IPS-18a (cell line): ENCODE data around the gene PHLDB3.
"Not testable (repeated sequence)": the region's sequence is repeated elsewhere in the genome, so short reads cannot be mapped to it uniquely, and the experiment has no call there.

Experiments
- H3K27ac ChIP-seq: one replicate; pipeline ENCODE4 v1.5.1; 2013; ENCODE audit warnings: low read length
- H3K27me3 ChIP-seq: one replicate; pipeline ENCODE4 v1.6.1; 2013; ENCODE audit warnings: mild to moderate bottlenecking, low read length; ENCODE audit not compliant: control insufficient read depth, insufficient read depth
- H3K36me3 ChIP-seq: one replicate; pipeline ENCODE4 v1.6.1; 2013; ENCODE audit warnings: low read depth, low read length; ENCODE audit not compliant: control insufficient read depth
- H3K4me1 ChIP-seq: one replicate; pipeline ENCODE4 v1.6.1; 2013; ENCODE audit warnings: low read depth, low read length; ENCODE audit not compliant: control insufficient read depth
- H3K4me3 ChIP-seq: one replicate; pipeline ENCODE4 v1.5.1; 2013; ENCODE audit warnings: low read length
- H3K9ac ChIP-seq: one replicate; pipeline ENCODE4 v1.6.1; 2013; ENCODE audit warnings: mild to moderate bottlenecking, low read length, moderate library complexity
- H3K9me3 ChIP-seq: one replicate; pipeline ENCODE4 v1.6.1; 2013; ENCODE audit warnings: low read depth, low read length; ENCODE audit not compliant: control insufficient read depth

Gene PHLDB3

GRCh38 chr19:43526884-43527859 lies 22.6 kb upstream of the PHLDB3 start, which contains the start of gene ETHE1:
Gene ETHE1, minus strand, starts transcription at chr19:43527201. Its CDS starts 24 bp downstream, at chr19:43527177.
- H3K4me1 ChIP-seq: peaks cover 4% of the 10 kb centered on the region
- peaks cover 31% of the 10 kb centered on the region for H3K27me3 ChIP-seq
- no peaks in the 10 kb centered on the region for H3K9me3 ChIP-seq
- peak within 1 kb of the TSS; percentile 85 for H3K4me3 ChIP-seq
- no peaks in the 10 kb centered on the region for H3K36me3 ChIP-seq
- H3K27ac ChIP-seq: no peak within 1 kb of the TSS
- peak within 1 kb of the TSS; percentile 50 for H3K9ac ChIP-seq

- Histone ChIP-seq H3K27me3 (peaks cover 31% of the 10 kb centered on the region), H3K36me3 (no peaks in the 10 kb centered on the region), H3K9me3 (no peaks in the 10 kb centered on the region), H3K4me3 (peak overlapping the region; percentile 85), H3K27ac (no peak overlapping the region), H3K9ac (peak overlapping the region; percentile 50), H3K4me1 (peaks cover 4% of the 10 kb centered on the region)
Measured at GRCh38 chr19:43525836-43526771, 21.6 kb upstream of the PHLDB3 start.

- Histone ChIP-seq H3K9me3 (no peaks in the 10 kb centered on the region), H3K36me3 (no peaks in the 10 kb centered on the region), H3K4me1 (peaks cover 4% of the 10 kb centered on the region), H3K27ac (no peak overlapping the region), H3K27me3 (peaks cover 31% of the 10 kb centered on the region), H3K4me3 (peak overlapping the region; percentile 85), H3K9ac (peak overlapping the region; percentile 12)
Measured at GRCh38 chr19:43524922-43525835, 20.6 kb upstream of the PHLDB3 start.

- H3K27ac ChIP-seq, H3K9me3 ChIP-seq, H3K9ac ChIP-seq, H3K4me1 ChIP-seq, H3K36me3 ChIP-seq, H3K4me3 ChIP-seq: not testable (repeated sequence)
- peaks cover 30% of the 10 kb centered on the region for H3K27me3 ChIP-seq
Measured at GRCh38 chr19:43523696-43524095, 19.1 kb upstream of the PHLDB3 start.

GRCh38 chr19:43522929-43523328 lies 18.4 kb upstream of the PHLDB3 start:
- H3K4me1 ChIP-seq: peaks cover 6% of the 10 kb centered on the region

GRCh38 chr19:43519436-43520088 lies 15.0 kb upstream of the PHLDB3 start:
- H3K36me3 ChIP-seq: no peaks in the 10 kb centered on the region
- H3K27ac ChIP-seq: no peak overlapping the region
- H3K4me1 ChIP-seq: peaks cover 3% of the 10 kb centered on the region
- H3K9me3 ChIP-seq: no peaks in the 10 kb centered on the region
- H3K4me3 ChIP-seq: no peak overlapping the region
- H3K9ac ChIP-seq: no peak overlapping the region
- H3K27me3 ChIP-seq: no peaks in the 10 kb centered on the region

More at GRCh38 chr19:43522929-43523328, 18.4 kb upstream of the PHLDB3 start:
- no peak overlapping the region for H3K4me3 ChIP-seq
- no peak overlapping the region for H3K9ac ChIP-seq
- H3K27ac ChIP-seq: no peak overlapping the region
- no peaks in the 10 kb centered on the region for H3K9me3 ChIP-seq
- peaks cover 23% of the 10 kb centered on the region for H3K27me3 ChIP-seq
- H3K36me3 ChIP-seq: no peaks in the 10 kb centered on the region

- Histone ChIP-seq H3K4me3 (no peak overlapping the region), H3K27ac (no peak overlapping the region), H3K36me3 (no peaks in the 10 kb centered on the region), H3K27me3 (no peaks in the 10 kb centered on the region), H3K4me1 (peaks cover 3% of the 10 kb centered on the region), H3K9ac (no peak overlapping the region), H3K9me3 (no peaks in the 10 kb centered on the region)
Measured at GRCh38 chr19:43518051-43518450, 13.5 kb upstream of the PHLDB3 start.

- not testable (repeated sequence) for H3K9ac ChIP-seq
Measured at GRCh38 chr19:43512399-43512798, 7.9 kb upstream of the PHLDB3 start.

GRCh38 chr19:43511324-43511723 lies 6.8 kb upstream of the PHLDB3 start:
- no peaks in the 10 kb centered on the region for H3K4me1 ChIP-seq
- H3K4me3 ChIP-seq: no peak overlapping the region
- no peak overlapping the region for H3K27ac ChIP-seq
- H3K36me3 ChIP-seq: peaks cover 4% of the 10 kb centered on the region
- H3K9ac ChIP-seq: no peak overlapping the region
- no peaks in the 10 kb centered on the region for H3K9me3 ChIP-seq
- no peaks in the 10 kb centered on the region for H3K27me3 ChIP-seq

More at GRCh38 chr19:43512399-43512798, 7.9 kb upstream of the PHLDB3 start:
- H3K4me1 ChIP-seq, H3K9me3 ChIP-seq, H3K27me3 ChIP-seq, H3K36me3 ChIP-seq, H3K4me3 ChIP-seq, H3K27ac ChIP-seq: not testable (repeated sequence)

- no peak overlapping the region for H3K4me3 ChIP-seq
- H3K4me1 ChIP-seq: no peaks in the 10 kb centered on the region
- peaks cover 4% of the 10 kb centered on the region for H3K36me3 ChIP-seq
- no peaks in the 10 kb centered on the region for H3K9me3 ChIP-seq
- H3K27me3 ChIP-seq: no peaks in the 10 kb centered on the region
- no peak overlapping the region for H3K27ac ChIP-seq
- no peak overlapping the region for H3K9ac ChIP-seq
Measured at GRCh38 chr19:43510713-43511112, 6.2 kb upstream of the PHLDB3 start.
